ENCODE measurements around the gene CDK5RAP2. TPM values are rescaled to one million over a fixed set of nuclear protein-coding genes. Genes with fewer than 3 reads are reported as not detected.

CDK5RAP2 gene
- total and polyA plus RNA-seq, 7 donors, result 10.6 to 57.8 (median 41.0) TPM

DNA sequence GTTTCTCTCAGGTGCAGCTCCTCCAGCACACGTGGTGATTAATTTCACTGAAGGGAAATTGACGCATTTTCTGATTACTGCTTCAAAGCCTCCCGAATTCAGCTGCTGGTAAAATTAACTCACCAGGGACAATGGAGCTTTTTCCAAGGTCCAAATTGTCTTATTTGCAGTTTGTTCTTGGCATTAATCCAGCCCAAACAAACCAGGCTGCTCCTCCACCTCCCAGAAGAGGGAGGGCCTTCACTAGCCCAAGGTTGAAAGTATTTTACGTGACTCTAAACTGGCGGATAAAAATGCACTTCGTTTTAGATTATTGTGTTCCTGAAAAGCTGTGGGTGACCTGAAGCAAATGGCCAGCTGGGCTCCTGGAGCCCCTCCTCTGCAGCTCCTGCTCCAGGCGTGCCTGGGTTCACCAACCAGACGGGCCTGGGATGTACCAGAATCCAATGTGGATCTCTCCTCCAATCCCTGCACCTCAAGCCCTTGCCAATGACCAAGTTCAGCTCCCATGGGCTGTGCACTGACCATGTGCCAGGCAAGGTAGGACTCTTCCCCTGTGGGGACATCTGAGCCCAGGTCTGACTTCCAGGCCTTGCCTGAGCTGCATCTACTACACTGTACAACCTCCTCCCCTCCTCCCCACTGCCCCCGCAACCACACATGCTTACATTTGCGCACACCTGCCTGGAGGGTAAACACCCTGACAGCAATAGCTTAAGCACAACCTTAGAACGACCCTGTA lies 193.4 kb downstream of the CDK5RAP2 start:
- Histone ChIP-seq H3K36me3 (peaks cover 7 to 37% (median 14%) of the 10 kb centered on the region in 4 donors), H3K27me3 (no peaks in the 10 kb centered on the region), H3K9me3 (no peaks in the 10 kb centered on the region), H3K4me1 (peaks cover 0 to 8% (median 0%) of the 10 kb centered on the region in 4 donors), H3K4me3 (no peak overlapping the region), H3K27ac (no peak overlapping the region)
- 19 to 66% methylated on average over 11 of the region's 11 CpGs for WGBS, 2 donors
- no peak for TF ChIP-seq EP300 (IDR thresholded peaks at IDR 0.05)
- TF ChIP-seq, protein P1, sequence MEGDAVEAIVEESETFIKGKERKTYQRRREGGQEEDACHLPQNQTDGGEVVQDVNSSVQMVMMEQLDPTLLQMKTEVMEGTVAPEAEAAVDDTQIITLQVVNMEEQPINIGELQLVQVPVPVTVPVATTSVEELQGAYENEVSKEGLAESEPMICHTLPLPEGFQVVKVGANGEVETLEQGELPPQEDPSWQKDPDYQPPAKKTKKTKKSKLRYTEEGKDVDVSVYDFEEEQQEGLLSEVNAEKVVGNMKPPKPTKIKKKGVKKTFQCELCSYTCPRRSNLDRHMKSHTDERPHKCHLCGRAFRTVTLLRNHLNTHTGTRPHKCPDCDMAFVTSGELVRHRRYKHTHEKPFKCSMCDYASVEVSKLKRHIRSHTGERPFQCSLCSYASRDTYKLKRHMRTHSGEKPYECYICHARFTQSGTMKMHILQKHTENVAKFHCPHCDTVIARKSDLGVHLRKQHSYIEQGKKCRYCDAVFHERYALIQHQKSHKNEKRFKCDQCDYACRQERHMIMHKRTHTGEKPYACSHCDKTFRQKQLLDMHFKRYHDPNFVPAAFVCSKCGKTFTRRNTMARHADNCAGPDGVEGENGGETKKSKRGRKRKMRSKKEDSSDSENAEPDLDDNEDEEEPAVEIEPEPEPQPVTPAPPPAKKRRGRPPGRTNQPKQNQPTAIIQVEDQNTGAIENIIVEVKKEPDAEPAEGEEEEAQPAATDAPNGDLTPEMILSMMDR (IDR thresholded peaks at IDR 0.05), result no peak
- TF ChIP-seq POLR2A (IDR thresholded peaks at IDR 0.05), result no peak
- TF ChIP-seq POLR2AphosphoS5 (IDR thresholded peaks at IDR 0.05), result no peak
- DNase-seq, result peak; percentile 55
- intact Hi-C loops (cut with DNase I), result no loop called here

DNA sequence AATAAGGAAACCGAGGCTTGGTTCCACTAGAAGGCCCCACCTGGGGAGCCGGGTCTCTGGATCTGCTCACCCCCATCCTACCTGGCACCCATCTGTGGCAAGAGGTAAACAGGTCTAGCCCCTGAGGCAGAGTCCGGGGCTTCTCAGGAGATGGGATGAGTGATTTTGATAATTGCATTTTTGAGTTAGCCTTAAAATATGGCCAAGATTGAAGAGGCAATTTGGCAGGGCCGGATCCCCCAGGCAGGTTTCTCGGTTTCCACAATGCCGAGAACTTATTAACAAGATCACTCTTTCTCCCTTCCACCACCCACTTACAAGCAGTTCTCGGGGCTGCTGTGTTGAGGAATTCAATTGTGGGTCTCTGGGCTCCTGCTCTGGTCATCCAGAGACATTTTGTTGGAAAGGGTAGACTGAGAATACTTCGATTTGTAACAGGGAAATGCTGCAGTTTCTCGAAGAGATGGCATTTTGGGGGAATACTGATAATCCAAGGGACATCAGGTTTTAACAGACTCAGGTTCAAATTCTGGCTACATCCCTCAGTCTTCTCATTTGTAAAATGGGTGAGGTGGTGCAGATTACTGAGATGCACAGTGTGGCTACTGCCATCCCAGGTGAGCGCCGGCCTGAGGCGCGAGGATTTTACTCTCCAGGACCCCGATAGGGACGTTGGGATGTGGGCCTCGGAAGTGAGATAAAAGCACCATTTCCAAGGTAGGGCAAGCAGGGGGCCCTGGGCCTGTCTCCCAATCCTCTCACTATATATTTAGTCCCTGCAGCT lies 194.2 kb downstream of the CDK5RAP2 start:
- TF ChIP-seq POLR2AphosphoS5 (IDR thresholded peaks at IDR 0.05), result no peak
- TF ChIP-seq POLR2A (IDR thresholded peaks at IDR 0.05), result no peak
- TF ChIP-seq EP300 (IDR thresholded peaks at IDR 0.05), result no peak
- TF ChIP-seq, protein P1 (IDR thresholded peaks at IDR 0.05), result no peak
- H3K27me3 ChIP-seq, result no peaks in the 10 kb centered on the region
- peaks cover 0 to 8% (median 0%) of the 10 kb centered on the region in 4 donors for H3K4me1 ChIP-seq
- peak; percentile 40 for DNase-seq
- WGBS, 2 donors, result 56 to 82% methylated on average over 16 of the region's 16 CpGs
- H3K4me3 ChIP-seq, result no peak overlapping the region
- intact Hi-C loops (cut with DNase I), result no loop called here
- H3K9me3 ChIP-seq, result no peaks in the 10 kb centered on the region
- peaks cover 0 to 29% (median 11%) of the 10 kb centered on the region in 4 donors for H3K36me3 ChIP-seq
- H3K27ac ChIP-seq, result no peak overlapping the region

DNA sequence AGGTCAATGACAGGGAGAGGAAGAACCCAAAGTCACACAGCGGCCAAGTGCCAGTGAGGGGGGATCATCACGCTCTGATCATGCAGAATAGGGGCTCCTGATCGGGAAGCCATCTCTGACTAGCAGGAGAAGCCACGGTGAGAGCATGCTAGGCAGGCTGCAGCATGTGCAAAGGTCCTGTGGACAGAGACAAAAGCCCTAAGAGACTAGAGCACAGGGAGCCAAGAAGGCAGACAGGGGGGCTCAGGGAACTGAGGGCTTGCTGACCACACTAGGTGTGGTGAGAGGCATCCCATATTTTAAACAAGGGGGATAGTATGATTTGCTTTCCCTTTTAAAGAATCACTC lies 195.1 kb downstream of the CDK5RAP2 start:
- Histone ChIP-seq H3K27ac (no peak overlapping the region), H3K9me3 (peaks cover 0 to under 1% (median 0%) of the 10 kb centered on the region in 4 donors), H3K4me3 (no peak overlapping the region), H3K27me3 (no peaks in the 10 kb centered on the region), H3K4me1 (peaks cover 0 to 8% (median 0%) of the 10 kb centered on the region in 4 donors), H3K36me3 (peaks cover 0 to 20% (median 6%) of the 10 kb centered on the region in 4 donors)
- DNase-seq, result no peak
- TF ChIP-seq EP300 (IDR thresholded peaks at IDR 0.05) (no peak), POLR2AphosphoS5 (IDR thresholded peaks at IDR 0.05) (no peak)
- TF ChIP-seq, protein P1 (IDR thresholded peaks at IDR 0.05), result no peak
- WGBS, 2 donors, result 79 to 95% methylated on average over 4 of the region's 4 CpGs
- intact Hi-C loops (cut with DNase I), result no loop called here

DNA sequence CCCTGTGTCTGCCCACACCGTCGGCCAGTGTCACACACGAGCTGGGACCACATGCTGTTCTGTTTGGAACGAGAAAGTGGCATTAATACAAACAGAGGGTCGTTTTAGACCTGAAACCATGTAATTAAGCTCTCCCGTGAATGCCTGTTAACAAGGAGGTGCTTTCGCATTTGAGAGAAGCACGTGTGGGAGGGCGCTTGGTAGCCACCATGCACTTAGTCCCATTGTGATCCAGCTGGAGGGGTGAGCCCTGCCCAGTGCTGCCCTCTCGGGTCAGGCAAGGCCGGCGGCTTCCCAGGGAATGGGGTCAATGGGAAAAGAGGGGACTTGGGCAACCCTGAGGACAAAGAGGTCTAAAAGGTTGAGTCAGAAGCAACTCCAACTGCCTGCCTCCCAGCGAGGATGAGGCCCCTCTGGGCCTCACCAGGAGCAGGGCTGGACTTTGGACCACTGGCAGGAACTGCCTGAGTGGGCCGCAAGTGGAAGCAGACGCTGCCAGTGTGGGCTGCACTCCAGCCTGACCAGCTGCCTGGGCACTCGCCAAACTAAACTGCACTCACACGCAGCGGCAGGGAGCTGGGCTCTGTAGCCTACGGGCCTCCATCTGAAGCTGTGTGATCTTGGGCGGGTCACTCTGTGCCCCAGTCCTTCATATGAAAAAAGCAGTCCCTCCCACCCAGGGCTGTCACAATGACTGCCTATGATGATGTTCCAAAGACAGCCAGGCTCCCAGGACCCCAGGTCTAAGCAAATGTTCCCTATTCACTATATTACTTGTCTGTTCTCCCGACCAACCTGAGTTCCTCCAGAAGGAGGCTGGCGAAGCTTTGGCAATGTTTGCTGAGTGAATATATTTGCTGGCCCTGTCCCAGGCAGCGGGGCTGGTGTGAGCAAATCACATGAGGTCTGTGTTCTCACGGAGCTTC lies 195.7 kb downstream of the CDK5RAP2 start:
- Histone ChIP-seq H3K4me3 (no peak overlapping the region), H3K9me3 (peaks cover 0 to 6% (median 0%) of the 10 kb centered on the region in 4 donors), H3K27ac (no peak overlapping the region), H3K36me3 (peaks cover 0 to 14% (median 1%) of the 10 kb centered on the region in 4 donors), H3K4me1 (peaks cover 0 to 8% (median 0%) of the 10 kb centered on the region in 4 donors), H3K27me3 (no peaks in the 10 kb centered on the region)
- 40 to 72% methylated on average over 24 of the region's 24 CpGs for WGBS, 2 donors
- intact Hi-C loops (cut with DNase I), result no loop called here
- peak; percentile 52 for DNase-seq
- no peak for TF ChIP-seq POLR2A (IDR thresholded peaks at IDR 0.05)
- TF ChIP-seq, protein P1 (IDR thresholded peaks at IDR 0.05), result no peak
- TF ChIP-seq EP300 (IDR thresholded peaks at IDR 0.05), result no peak
- no peak for TF ChIP-seq POLR2AphosphoS5 (IDR thresholded peaks at IDR 0.05)

All from sigmoid colon (tissue), 7 donors.